OCI-LY3 (cell line): ENCODE measurements around the gene MACROD2.

Source experiments
- H2AFZ ChIP-seq: fragments of 200-600, 300-600 bp; shearing (Covaris generic); 2 replicates; pipeline ENCODE4 v1.6.0; 2014; ENCODE audit warnings: antibody characterized with exemption, low read depth, low read length
- H3K27ac ChIP-seq: fragments of 200-600, 300-600 bp; sonication (generic); 2 replicates; pipeline ENCODE4 v1.5.1; 2014; ENCODE audit warnings: mild to moderate bottlenecking, low read length, moderate library complexity, mixed read lengths
- H3K27me3 ChIP-seq: fragments of 200-600, 300-600 bp; sonication (generic); 2 replicates; pipeline ENCODE4 v1.6.1; 2014; ENCODE audit warnings: low read depth, low read length, mixed read lengths
- H3K36me3 ChIP-seq: fragments of 200-600, 300-600 bp; sonication (generic); replicated peaks from 2 replicates; pipeline ENCODE3; 2014; ENCODE audit warnings: low read depth, low read length, mixed read lengths
- H3K4me1 ChIP-seq: fragments of 300-600, 200-600 bp; sonication (generic); 2 replicates; pipeline ENCODE4 v1.6.1; 2014; ENCODE audit warnings: low read length, mixed read lengths
- H3K4me2 ChIP-seq: fragments of 200-600, 300-600 bp; sonication (generic); 2 replicates; pipeline ENCODE4 v1.6.1; 2014; ENCODE audit warnings: low read length, mixed read lengths
- H3K4me3 ChIP-seq: fragments of 300-600, 200-600 bp; sonication (generic); 2 replicates; pipeline ENCODE4 v1.5.1; 2014; ENCODE audit warnings: antibody characterized with exemption, mild to moderate bottlenecking, low read length, moderate library complexity
- H3K79me2 ChIP-seq: fragments of 300-600, 200-600 bp; shearing (Covaris generic); 2 replicates; pipeline ENCODE4 v1.6.1; 2014; ENCODE audit warnings: mild to moderate bottlenecking, low read length, mixed read lengths
- H3K9ac ChIP-seq: fragments of 300-600, 200-600 bp; shearing (Covaris generic); 2 replicates; pipeline ENCODE4 v1.6.0; 2014; ENCODE audit warnings: mild to moderate bottlenecking, low read length, moderate library complexity
- H3K9me3 ChIP-seq: fragments of 200-600, 300-600 bp; shearing (Covaris generic); 2 replicates; pipeline ENCODE4 v1.6.1; 2014; ENCODE audit warnings: low read length, mixed read lengths; ENCODE audit not compliant: insufficient read depth
- H4K20me1 ChIP-seq: fragments of 200-600, 300-600 bp; sonication (generic); 2 replicates; pipeline ENCODE4 v1.6.1; 2016; ENCODE audit warnings: low read length, mixed read lengths; ENCODE audit not compliant: insufficient read depth
- EZH2phosphoT487 ChIP-seq: fragments of 200-600 bp; shearing (Covaris generic); IDR thresholded peaks from 2 replicates; pipeline ENCODE4 v1.6.1; 2018; ENCODE audit warnings: antibody characterized with exemption, mixed run types, low read depth
- TF ChIP-seq, protein P1 (sequence below): fragments of 200-600, 300-600 bp; sonication (generic); IDR thresholded peaks from 2 replicates; pipeline ENCODE4 v1.5.1; 2014; ENCODE audit warnings: antibody characterized with exemption, low read length, low read depth

The MACROD2 gene

DNA sequence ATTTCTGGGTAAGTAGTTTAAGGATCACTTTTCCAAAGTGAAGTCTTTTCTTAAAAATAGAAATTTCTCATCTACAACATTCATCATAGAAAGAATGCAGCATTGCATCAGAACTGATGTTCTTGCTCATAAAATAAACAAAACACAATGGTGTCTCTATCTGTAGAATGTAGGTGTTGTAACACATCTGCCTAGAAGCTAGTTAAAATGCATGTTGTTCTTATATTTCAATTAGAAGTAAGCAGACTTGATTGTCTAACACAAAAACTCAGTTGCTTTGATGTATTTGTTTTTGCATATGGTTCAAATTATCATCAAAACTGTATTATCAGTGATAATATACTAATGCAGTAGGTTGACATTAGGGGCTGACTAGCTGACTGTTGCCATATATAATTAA, 996.8 kb downstream of the MACROD2 start:
- Histone ChIP-seq H4K20me1 (no peaks in the 10 kb centered on the region), H3K4me2 (no peak overlapping the region), H3K9ac (no peak overlapping the region), H3K27me3 (no peaks in the 10 kb centered on the region), H3K36me3 (no peaks in the 10 kb centered on the region), H2AFZ (no peak overlapping the region), H3K9me3 (no peaks in the 10 kb centered on the region), H3K79me2 (no peaks in the 10 kb centered on the region), H3K4me1 (no peaks in the 10 kb centered on the region), H3K4me3 (no peak overlapping the region), H3K27ac (no peak overlapping the region)
- TF ChIP-seq, protein P1, sequence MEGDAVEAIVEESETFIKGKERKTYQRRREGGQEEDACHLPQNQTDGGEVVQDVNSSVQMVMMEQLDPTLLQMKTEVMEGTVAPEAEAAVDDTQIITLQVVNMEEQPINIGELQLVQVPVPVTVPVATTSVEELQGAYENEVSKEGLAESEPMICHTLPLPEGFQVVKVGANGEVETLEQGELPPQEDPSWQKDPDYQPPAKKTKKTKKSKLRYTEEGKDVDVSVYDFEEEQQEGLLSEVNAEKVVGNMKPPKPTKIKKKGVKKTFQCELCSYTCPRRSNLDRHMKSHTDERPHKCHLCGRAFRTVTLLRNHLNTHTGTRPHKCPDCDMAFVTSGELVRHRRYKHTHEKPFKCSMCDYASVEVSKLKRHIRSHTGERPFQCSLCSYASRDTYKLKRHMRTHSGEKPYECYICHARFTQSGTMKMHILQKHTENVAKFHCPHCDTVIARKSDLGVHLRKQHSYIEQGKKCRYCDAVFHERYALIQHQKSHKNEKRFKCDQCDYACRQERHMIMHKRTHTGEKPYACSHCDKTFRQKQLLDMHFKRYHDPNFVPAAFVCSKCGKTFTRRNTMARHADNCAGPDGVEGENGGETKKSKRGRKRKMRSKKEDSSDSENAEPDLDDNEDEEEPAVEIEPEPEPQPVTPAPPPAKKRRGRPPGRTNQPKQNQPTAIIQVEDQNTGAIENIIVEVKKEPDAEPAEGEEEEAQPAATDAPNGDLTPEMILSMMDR = no peak
- no peak for TF ChIP-seq EZH2phosphoT487

DNA sequence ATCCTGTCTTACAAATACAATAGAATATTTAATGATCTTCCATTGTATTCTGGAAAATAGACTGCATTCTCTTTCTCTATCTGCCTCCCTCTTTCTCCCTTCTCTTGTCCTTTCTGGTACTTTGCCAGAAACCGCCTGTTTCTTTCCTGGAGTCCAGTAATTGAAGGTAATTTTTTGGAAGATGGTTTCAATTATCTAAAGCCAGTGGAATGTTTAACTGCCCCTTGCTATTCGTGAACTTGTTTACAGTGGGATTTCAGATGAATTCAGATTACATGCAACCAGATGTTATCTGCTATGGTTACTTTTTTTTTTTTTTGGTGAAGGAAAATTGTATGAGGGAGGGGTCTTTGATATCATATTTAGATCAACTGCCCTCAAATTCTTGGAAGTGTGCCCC, 997.6 kb downstream of the MACROD2 start:
- H4K20me1 ChIP-seq = no peaks in the 10 kb centered on the region
- no peaks in the 10 kb centered on the region for H3K79me2 ChIP-seq
- no peaks in the 10 kb centered on the region for H3K36me3 ChIP-seq
- no peak overlapping the region for H3K27ac ChIP-seq
- no peaks in the 10 kb centered on the region for H3K27me3 ChIP-seq
- no peak overlapping the region for H3K9ac ChIP-seq
- H3K4me3 ChIP-seq = no peak overlapping the region
- no peaks in the 10 kb centered on the region for H3K4me1 ChIP-seq
- no peak overlapping the region for H3K4me2 ChIP-seq
- TF ChIP-seq, protein P1 = no peak
- TF ChIP-seq EZH2phosphoT487 = no peak
- H2AFZ ChIP-seq = no peak overlapping the region
- H3K9me3 ChIP-seq = no peaks in the 10 kb centered on the region

DNA sequence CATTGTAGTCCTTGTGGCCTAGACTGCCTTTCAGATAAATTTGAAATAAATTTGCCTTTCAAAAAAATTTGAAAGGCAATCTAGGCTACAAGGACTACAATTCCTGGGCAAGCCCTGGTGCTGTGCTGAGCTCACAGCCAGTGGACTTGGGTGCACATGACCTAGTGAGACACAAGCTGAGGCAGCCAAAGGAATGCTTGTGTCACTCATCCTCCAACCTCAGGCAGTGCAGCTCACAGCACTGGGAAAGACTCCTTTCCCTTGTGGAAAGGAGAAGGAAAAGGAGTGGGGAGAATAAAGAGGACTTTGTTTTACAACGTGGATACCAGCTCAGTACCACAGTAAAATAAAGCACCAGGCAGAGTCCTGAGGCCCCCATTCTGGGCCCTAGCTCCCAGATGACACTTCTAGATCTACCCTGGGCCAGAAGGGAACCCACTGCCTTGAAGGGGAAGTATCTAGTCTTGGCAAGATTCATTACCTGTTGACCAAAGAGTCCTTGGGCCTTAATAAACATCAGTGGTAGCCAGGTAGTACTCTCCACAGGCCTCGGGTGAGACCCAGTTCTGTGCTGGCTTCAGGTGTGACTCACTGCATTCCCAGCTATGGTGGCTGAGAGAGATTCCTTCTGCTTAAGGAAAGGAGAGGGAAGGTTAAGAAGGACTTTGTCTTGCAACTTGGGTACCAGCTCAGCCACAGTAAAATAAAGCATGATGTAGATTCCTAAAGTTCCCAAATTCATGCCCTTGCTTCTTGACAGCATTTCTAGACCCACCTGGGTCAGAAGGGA, 1001.8 kb downstream of the MACROD2 start:
- Histone ChIP-seq H3K4me1 (no peaks in the 10 kb centered on the region), H3K27me3 (no peaks in the 10 kb centered on the region), H3K4me3 (no peak overlapping the region), H3K27ac (no peak overlapping the region), H3K4me2 (no peak overlapping the region), H2AFZ (no peak overlapping the region), H3K9me3 (no peaks in the 10 kb centered on the region), H4K20me1 (no peaks in the 10 kb centered on the region), H3K79me2 (no peaks in the 10 kb centered on the region), H3K9ac (no peak overlapping the region), H3K36me3 (no peaks in the 10 kb centered on the region)
- TF ChIP-seq EZH2phosphoT487 = no peak
- TF ChIP-seq, protein P1 = no peak

DNA sequence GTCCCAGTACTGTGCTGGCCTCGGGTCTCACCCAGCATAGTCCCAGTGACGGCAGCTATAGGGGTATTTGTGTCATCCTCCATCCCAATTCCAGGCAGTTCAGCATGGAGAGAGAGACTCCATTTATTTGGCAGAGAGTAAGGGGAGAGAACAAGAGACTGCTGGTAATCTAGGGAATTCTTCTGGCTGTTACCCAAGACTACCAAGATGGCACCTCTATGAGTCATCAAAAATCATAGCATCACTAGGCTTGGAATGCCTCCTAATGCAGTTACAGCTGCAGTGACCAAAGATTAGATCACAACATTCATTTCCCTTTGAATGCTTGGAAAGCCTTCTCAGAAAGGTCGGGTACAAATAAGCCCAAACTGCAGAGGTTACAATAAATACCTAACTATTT, 1002.5 kb downstream of the MACROD2 start:
- H3K4me3 ChIP-seq = no peak overlapping the region
- H2AFZ ChIP-seq = no peak overlapping the region
- no peak overlapping the region for H3K4me2 ChIP-seq
- H4K20me1 ChIP-seq = no peaks in the 10 kb centered on the region
- no peak overlapping the region for H3K9ac ChIP-seq
- H3K4me1 ChIP-seq = no peaks in the 10 kb centered on the region
- no peaks in the 10 kb centered on the region for H3K36me3 ChIP-seq
- TF ChIP-seq, protein P1 = no peak
- no peak for TF ChIP-seq EZH2phosphoT487
- H3K27me3 ChIP-seq = no peaks in the 10 kb centered on the region
- no peaks in the 10 kb centered on the region for H3K79me2 ChIP-seq
- H3K27ac ChIP-seq = no peak overlapping the region
- no peaks in the 10 kb centered on the region for H3K9me3 ChIP-seq
